ENCODE data around the gene LRFN4.
"Not testable (repeated sequence)": the region's sequence is repeated elsewhere in the genome, so short reads cannot be mapped to it uniquely, and the experiment has no call there.

Gene LRFN4

GRCh38 chr11:66856496-66857233 lies at the start of gene LRFN4:
TSS of gene LRFN4 (plus strand) at chr11:66857064. CDS start at chr11:66857745, 681 bp downstream.
- peak; percentile 81 for DNase-seq (ENCODE audit: low spot score)

- no peak for DNase-seq (ENCODE audit: low spot score)
Observed at GRCh38 chr11:66809592-66809991, 47.3 kb upstream of the LRFN4 start.

GRCh38 chr11:66810576-66811185 lies 46.2 kb upstream of the LRFN4 start:
- DNase-seq (ENCODE audit: low spot score), result no peak

DNA sequence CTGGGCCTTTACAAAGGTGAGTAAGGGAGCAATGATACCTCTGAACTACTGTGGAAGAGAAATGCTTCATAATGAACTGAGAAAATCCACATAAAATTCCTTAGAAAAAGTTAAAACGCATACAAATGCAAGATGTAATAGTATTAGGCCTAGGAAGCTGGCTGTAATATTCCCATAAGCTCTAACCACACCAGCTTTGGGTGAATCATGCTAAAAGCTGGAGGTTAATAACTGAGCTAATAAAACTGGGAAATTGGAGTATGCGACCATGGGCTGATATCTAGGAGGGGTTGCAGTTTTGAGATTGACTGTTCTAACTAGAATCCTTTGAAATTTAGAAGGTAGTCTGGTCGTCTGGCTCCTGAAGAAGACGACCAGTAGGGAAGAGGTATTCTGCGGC lies 42.2 kb upstream of the LRFN4 start:
- no peak for DNase-seq (ENCODE audit: low spot score)

GRCh38 chr11:66815646-66816045 lies 41.2 kb upstream of the LRFN4 start:
- DNase-seq (ENCODE audit: low spot score), result peak; percentile 11

GRCh38 chr11:66818231-66818955 lies 38.5 kb upstream of the LRFN4 start:
- no peak for DNase-seq (ENCODE audit: low spot score)

DNA sequence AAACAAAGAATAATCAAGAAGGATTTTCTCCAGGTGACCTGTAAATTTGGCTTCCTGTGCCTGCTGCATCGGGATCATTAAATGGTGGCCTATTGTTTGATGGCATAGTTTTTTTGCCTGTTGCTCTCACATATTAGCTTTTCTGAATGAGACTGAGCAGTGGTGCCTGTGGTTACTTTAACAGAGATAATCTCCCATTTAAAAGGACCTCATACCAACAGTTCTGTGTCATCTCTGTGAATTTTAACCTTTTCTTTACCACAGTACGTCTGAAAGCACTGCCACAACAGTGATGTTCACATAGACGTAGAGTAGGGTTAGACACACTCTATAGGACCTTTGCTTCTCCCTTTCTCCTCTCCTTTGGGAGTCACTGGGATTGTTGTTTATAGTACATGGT lies 36.5 kb upstream of the LRFN4 start:
- no peak for DNase-seq (ENCODE audit: low spot score)

GRCh38 chr11:66820901-66821300 lies 36.0 kb upstream of the LRFN4 start:
- DNase-seq (ENCODE audit: low spot score), result no peak

GRCh38 chr11:66823700-66824099 lies 33.2 kb upstream of the LRFN4 start:
- no peak for DNase-seq (ENCODE audit: low spot score)

- not testable (repeated sequence) for DNase-seq (ENCODE audit: low spot score)
Observed at GRCh38 chr11:66824573-66824972, 32.3 kb upstream of the LRFN4 start.

DNA sequence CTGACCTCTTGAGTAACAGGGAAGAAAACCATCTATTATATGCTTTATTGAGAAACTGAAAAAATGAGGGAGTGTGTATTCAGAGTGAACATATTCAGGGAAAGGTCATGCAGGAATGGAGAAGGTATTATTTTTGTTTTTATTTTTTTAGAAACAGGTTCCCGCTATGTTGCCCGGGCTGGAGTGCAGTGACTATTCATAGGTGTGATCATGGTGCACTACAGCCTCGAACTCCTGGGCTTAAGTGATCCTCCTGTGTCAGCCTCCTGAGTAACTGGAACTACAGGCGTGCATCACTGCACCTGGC lies 22.4 kb upstream of the LRFN4 start:
- DNase-seq (ENCODE audit: low spot score), result no peak

DNA sequence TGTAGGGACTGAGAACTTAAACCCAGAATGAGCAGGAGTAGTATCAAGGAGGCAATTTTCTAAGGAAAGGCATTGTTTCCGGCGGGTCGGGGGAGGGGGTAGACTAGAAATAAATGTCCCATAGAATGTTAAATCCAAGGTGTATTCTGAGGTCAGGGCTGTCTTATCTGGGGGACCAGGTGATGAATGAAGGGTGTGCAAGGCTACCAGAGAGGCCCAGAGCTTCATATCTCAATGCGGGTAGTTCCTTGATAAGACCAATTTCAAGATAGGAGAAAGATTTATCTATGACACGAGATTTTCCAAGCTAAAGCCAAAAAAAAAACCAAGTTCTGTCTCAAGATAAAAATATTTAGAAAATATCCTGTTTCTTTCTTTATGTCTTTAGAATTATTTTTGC lies 21.9 kb upstream of the LRFN4 start:
- DNase-seq (ENCODE audit: low spot score), result no peak

- no peak for DNase-seq (ENCODE audit: low spot score)
Observed at GRCh38 chr11:66835768-66836405, 21.0 kb upstream of the LRFN4 start.

GRCh38 chr11:66840317-66841091 lies 16.4 kb upstream of the LRFN4 start:
- DNase-seq (ENCODE audit: low spot score), result no peak

GRCh38 chr11:66841861-66842260 lies 15.0 kb upstream of the LRFN4 start:
- no peak for DNase-seq (ENCODE audit: low spot score)

DNA sequence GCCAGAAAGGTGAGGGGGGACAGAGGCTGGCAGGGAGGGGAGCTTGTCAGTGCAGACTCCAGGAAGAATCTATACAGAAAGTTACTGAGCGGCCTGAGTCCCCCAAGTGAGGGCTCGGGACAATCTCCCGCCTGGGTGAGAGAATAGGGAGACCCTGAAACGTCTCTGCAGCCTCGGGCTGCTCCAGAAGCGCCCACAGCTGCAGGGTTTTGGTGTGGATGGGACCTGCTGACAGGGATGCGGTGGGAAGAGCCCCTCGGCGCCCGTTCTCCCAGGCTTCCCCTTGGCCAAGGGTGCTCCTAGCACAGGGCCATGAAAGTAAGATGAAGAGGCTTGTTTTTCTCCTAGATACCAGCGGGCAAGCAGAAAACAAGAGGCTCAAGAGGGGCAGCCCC lies 14.4 kb upstream of the LRFN4 start:
- DNase-seq (ENCODE audit: low spot score), result no peak

DNA sequence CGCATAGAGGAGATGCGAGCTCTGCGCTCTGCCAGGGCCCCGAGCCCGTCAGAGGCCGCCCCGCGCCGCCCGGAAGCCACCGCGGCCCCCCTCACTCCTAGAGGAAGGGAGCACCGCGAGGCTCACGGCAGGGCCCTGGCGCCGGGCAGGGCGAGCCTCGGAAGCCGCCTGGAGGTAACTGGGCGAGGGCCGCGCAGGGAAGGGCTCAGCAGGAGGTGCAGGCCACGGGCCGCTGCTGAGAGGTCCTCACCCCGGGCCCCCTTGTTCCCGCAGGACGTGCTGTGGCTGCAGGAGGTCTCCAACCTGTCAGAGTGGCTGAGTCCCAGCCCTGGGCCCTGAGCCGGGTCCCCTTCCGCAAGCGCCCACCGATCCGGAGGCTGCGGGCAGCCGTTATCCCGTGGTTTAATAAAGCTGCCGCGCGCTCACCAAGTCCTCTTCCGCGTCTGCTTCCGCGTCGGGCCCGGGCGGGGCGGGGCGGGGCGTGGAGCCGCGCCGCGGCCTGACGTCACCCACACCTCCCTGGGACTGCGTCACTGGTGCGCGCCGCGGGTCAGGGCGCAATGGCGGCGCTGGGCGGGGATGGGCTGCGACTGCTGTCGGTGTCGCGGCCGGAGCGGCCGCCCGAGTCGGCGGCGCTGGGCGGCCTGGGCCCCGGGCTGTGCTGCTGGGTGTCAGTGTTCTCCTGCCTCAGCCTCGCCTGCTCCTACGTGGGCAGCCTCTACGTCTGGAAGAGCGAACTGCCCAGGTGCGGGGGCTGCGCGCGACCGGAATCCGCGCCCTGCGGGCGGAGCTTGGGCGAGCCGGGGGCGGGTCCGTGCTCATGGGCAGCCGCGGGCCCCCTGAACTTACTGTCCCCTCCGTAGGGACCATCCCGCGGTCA lies 13.7 kb upstream of the LRFN4 start, which contains the start of gene RCE1:
RCE1 (plus strand) TSS at position 546 of the 880 bp plus-strand sequence; CDS start at position 561, 15 bp downstream.
- peak; percentile 98 for DNase-seq (ENCODE audit: low spot score)

DNA sequence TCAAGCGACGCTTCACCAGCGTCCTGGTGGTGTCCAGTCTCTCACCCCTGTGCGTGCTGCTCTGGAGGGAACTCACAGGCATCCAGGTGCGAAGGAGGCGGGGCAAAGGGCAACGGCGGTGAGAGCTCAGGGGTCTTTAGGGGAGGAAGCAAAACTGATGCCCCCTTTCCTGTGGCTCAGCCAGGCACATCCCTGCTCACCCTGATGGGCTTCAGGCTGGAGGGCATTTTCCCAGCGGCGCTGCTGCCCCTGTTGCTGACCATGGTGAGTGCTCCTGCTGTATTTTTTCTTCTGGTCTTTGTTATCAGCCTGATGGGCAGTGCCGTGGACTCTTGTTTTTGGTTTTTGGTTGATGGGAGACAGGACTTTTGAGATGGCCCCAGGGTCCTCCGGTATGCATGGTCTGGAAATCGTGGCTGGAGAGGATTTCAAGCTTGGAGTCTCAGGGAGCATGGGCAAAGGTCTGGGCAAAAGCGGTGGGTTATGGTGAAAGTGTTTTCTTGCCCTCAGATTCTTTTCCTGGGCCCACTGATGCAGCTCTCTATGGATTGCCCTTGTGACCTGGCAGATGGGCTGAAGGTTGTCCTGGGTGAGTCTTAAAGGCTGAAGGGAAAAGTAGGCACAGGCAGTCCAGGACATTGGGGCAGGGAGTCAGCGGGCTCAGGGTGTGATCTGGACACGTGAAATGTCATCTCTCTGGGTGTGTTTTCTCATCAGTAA lies 12.9 kb upstream of the LRFN4 start:
- peak; percentile 20 for DNase-seq (ENCODE audit: low spot score)

DNA sequence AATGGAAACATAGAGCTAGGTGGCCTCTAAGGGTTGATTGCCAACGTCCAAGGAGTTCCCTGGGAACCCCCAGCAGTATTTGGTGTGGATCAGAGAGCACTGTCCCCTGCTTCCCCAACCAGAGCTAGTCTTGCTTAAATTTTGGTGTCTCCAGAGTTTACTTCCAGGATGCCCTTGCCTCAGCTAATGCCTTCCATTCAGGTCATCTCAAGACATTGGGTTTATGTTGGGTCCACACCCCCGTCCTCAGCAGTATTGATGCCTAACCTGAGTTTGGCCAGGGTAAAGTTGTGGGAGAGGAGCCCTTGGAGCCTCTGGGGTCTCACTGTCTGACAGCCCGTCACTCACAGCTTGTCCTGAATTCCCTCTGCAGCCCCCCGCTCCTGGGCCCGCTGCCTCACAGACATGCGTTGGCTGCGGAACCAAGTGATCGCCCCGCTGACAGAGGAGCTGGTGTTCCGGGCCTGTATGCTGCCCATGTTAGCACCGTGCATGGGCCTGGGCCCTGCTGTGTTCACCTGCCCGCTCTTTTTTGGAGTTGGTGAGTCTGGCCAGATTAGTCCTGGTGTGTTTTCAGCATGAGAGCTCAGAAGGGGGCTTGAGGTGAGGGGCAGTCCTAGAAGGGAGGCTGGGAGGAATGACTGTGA lies 12.2 kb upstream of the LRFN4 start:
- DNase-seq (ENCODE audit: low spot score), result no peak
